Memory B cell (primary cell): ENCODE data around the gene GNG2.

Source experiments
- ATAC-seq: fragments of 150-1000 bp; cut with Tn5 transposase; 2 replicates; pipeline ENCODE4 v1.10.0; 2021; ENCODE audit warnings: low read depth, mild to moderate bottlenecking, moderate library complexity
- DNase-seq, 2 donors: peaks; one replicate each; pipeline ENCODE4 v3.0.0; 2022; ENCODE audit warnings: low spot score in 2 of 2
- H3K27ac Mint-ChIP-seq: one replicate; pipeline ENCODE4 v1.8.0; 2022; ENCODE audit warnings: mild to moderate bottlenecking, moderate library complexity, mixed read lengths
- H3K27me3 Mint-ChIP-seq: one replicate; pipeline ENCODE4 v1.8.0; 2022; ENCODE audit warnings: mixed read lengths
- H3K36me3 Mint-ChIP-seq: one replicate; pipeline ENCODE4 v1.8.0; 2022; ENCODE audit warnings: mild to moderate bottlenecking, mixed read lengths
- H3K4me1 Mint-ChIP-seq: one replicate; pipeline ENCODE4 v1.8.0; 2022; ENCODE audit warnings: mixed read lengths
- H3K4me3 Mint-ChIP-seq: one replicate; pipeline ENCODE4 v1.8.0; 2022; ENCODE audit warnings: mild to moderate bottlenecking, moderate library complexity, mixed read lengths
- H3K9me3 Mint-ChIP-seq: one replicate; pipeline ENCODE4 v1.8.0; 2022; ENCODE audit warnings: mixed read lengths

The GNG2 gene

DNA sequence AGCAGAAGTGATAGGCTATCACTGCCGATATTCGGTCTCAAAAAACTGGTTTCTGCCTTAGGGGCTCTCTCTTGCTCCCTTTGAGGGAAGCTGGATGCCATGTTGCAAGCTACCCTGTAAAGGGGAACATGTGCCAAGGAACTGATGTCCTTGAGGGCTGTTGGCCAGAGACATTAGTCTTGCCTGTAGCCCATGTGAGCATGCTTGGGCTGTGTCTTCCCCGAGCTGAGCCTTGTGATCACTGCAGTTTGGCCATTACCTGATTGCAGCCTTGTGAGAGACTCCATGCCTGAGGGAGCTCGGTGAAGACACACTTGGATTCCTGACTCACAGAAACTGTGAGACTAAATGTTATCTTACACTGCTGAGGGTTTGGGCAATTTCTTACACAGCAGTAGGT lies 147.7 kb downstream of the GNG2 start:
- DNase-seq: no peak
- no peaks in the 10 kb centered on the region for H3K4me1 Mint-ChIP-seq
- H3K36me3 Mint-ChIP-seq: peaks cover 42% of the 10 kb centered on the region
- H3K9me3 Mint-ChIP-seq: no peaks in the 10 kb centered on the region
- ATAC-seq: no peak
- H3K27ac Mint-ChIP-seq: no peak overlapping the region
- H3K27me3 Mint-ChIP-seq: no peaks in the 10 kb centered on the region
- no peak overlapping the region for H3K4me3 Mint-ChIP-seq

DNA sequence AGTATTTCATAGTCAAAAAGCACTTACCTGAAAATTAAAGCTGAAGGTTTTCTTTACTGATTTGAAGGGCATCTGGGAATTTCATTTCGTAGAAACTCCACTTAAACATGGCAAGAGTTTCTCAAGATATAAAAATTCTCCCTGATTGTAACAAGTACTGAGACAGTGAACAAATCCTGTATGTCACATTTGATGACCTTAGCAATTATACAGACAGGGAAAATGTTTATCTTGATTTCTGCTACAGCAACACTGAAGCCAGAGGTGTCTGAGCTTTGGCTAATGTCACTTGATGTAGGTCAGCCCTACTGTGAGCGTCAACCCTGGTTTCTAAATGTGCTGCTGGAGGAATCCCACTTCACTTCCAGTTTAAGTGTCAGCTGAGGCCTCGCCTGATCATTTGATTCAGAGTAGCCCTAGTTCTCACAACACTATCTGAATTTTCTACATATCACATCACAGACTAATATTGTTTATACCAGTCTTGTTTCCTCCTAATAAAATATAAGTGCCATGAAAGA lies 149.8 kb downstream of the GNG2 start:
- no peak for ATAC-seq
- H3K36me3 Mint-ChIP-seq: peaks cover 36% of the 10 kb centered on the region
- H3K27ac Mint-ChIP-seq: no peak overlapping the region
- no peak for DNase-seq
- H3K4me3 Mint-ChIP-seq: no peak overlapping the region
- no peaks in the 10 kb centered on the region for H3K9me3 Mint-ChIP-seq
- H3K27me3 Mint-ChIP-seq: no peaks in the 10 kb centered on the region
- no peaks in the 10 kb centered on the region for H3K4me1 Mint-ChIP-seq

DNA sequence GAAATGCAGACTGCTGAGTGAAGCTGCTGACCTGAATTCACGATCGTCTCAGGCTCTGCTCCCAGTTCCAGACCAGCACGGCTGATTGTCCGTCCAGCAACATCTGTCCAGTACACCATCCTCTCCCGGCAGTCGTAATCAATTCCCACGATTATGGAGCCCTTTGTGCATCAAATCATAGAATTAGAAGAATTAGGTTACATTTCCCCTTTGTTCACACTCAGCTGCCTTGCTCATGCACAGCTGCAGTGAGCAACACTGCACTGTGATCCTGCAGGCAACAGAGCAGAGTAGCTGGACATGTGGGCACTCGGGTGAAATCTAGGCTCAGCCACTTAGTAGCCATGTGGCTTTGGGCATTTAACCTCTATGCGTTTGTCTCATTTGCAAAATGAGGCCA lies 151.1 kb downstream of the GNG2 start:
- H3K9me3 Mint-ChIP-seq: no peaks in the 10 kb centered on the region
- H3K4me3 Mint-ChIP-seq: no peak overlapping the region
- H3K36me3 Mint-ChIP-seq: peaks cover 27% of the 10 kb centered on the region
- no peak overlapping the region for H3K27ac Mint-ChIP-seq
- peaks cover 3% of the 10 kb centered on the region for H3K27me3 Mint-ChIP-seq
- no peak for DNase-seq
- no peaks in the 10 kb centered on the region for H3K4me1 Mint-ChIP-seq
- ATAC-seq: no peak

DNA sequence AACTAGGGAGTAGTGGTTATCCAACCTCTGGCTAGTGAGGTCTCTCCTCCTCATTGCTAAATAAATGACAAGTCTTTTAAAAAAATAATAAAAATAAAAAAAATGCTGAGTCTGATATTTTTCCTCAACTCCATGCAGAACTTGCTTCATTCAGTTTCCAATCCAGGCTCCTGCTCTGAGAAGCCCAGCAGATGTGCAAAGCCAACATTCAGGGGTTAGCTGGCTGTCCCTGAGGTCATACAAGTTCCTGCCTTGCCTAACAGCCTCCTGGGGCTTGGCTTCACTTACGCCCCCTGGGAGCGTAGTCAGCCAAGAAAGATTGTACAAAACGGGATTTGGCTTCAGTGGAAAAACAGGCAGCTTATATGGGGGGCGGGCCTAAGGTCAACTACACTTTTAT lies 152.2 kb downstream of the GNG2 start:
- Mint-ChIP-seq H3K27me3 (peaks cover 5% of the 10 kb centered on the region), H3K36me3 (peaks cover 26% of the 10 kb centered on the region)

DNA sequence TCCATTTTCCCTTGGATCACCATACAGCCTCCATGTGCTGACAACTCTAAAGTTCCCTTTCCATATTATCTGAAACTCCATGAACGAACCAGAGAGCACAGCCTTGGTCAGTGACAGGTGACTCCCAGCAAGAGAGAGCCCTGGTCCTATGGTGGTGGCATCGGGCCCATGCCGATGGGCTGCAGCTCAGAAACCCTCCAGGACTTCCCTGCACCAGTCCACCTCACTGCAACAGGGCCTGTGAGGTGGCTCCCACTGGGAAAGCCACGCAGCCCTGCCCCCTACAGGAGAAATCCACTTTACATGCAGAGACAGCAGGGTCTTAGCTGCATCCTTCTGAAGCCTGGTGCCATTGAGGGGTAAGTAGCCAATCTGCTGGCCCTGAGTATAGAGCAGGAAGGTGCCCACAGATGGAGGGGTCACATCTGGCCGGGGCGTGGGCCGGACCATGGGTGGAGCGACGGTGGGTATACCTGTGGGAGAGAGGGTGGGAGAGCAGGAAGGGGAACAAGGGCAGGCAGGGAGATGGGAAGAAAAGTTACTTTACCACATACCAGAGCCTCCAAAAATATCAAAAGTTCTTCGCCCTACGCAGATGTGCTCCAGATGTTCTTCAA lies 153.7 kb downstream of the GNG2 start:
- Mint-ChIP-seq H3K27me3 (peaks cover 9% of the 10 kb centered on the region), H3K36me3 (peaks cover 16% of the 10 kb centered on the region), H3K27ac (peak overlapping the region; percentile 29)

More for the DNA sequence above, 152.2 kb downstream of the GNG2 start:
- no peak for DNase-seq
- no peaks in the 10 kb centered on the region for H3K9me3 Mint-ChIP-seq
- H3K27ac Mint-ChIP-seq: no peak overlapping the region
- no peaks in the 10 kb centered on the region for H3K4me1 Mint-ChIP-seq
- ATAC-seq: no peak
- H3K4me3 Mint-ChIP-seq: no peak overlapping the region

DNA sequence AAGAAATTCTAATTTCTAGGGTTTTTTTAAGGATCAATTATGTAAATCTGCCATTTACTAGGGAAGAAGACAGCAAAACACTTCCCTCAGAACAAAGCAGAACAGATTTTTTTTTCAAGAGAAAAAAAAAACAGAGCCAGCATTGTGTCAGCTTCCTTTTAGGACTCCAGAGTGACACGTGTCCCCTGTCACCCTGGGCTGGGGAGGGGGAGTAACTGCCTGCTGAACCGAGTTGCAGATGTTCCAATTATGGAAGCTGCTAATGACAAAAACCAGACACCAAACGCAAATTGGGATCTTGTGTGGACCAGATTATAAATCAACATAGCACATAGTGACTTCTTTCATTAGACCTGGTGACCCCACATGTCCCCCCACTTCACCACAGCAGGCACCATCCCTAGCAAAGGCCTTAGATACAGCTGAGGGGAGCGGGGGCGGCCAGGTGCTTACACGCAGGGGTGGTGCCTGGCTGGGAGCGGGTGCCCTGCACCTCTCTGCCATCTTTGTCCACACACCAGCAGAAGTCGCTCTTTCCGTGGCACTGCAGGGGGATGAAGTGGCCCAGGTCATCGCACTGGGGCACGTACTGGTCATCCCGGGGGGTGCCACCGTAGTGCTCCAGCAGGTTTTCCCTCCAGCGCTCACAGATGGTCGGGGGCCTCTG lies 154.3 kb downstream of the GNG2 start:
- H3K27ac Mint-ChIP-seq: peak overlapping the region; percentile 29
- no peaks in the 10 kb centered on the region for H3K9me3 Mint-ChIP-seq
- no peak for DNase-seq
- H3K4me3 Mint-ChIP-seq: no peak overlapping the region
- H3K4me1 Mint-ChIP-seq: no peaks in the 10 kb centered on the region
- no peak for ATAC-seq
- peaks cover 9% of the 10 kb centered on the region for H3K27me3 Mint-ChIP-seq
- peaks cover 11% of the 10 kb centered on the region for H3K36me3 Mint-ChIP-seq

More for the DNA sequence above, 153.7 kb downstream of the GNG2 start:
- no peak overlapping the region for H3K4me3 Mint-ChIP-seq
- no peaks in the 10 kb centered on the region for H3K4me1 Mint-ChIP-seq
- DNase-seq: no peak
- ATAC-seq: no peak
- no peaks in the 10 kb centered on the region for H3K9me3 Mint-ChIP-seq

DNA sequence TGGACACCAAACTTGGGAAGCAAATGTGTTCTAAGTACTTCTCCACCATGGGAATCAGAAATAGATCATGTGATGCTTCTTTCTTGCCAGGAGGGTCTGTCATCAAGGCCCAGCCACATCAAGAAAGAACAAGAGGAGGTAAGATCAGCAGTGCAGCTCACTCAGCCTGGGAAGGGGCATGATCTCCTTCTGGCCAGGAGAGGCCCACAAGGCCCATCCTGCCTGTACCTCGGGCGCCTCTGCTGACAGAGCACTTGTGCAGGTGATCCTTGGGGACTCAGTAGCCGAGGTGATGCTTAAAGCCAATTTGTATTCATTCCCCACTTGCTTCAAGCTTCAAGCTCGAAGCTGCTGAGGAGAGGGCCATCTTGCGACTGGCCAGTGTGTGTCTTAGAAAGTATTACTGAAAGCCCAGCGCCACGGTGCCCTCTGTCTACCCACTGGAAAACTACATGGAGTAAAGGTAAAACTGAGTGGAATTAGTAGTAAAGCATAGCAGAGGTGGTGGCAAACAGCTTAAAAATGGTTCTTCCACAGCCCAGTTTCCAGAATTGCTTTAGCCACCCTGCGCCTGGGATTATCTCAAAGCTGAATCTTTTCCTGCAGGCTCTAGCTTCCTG lies 155.1 kb downstream of the GNG2 start:
- ATAC-seq: no peak
- H3K27me3 Mint-ChIP-seq: peaks cover 10% of the 10 kb centered on the region
- H3K4me3 Mint-ChIP-seq: no peak overlapping the region
- H3K27ac Mint-ChIP-seq: no peak overlapping the region
- H3K4me1 Mint-ChIP-seq: no peaks in the 10 kb centered on the region
- no peaks in the 10 kb centered on the region for H3K9me3 Mint-ChIP-seq
- no peak for DNase-seq
- H3K36me3 Mint-ChIP-seq: peaks cover 8% of the 10 kb centered on the region

DNA sequence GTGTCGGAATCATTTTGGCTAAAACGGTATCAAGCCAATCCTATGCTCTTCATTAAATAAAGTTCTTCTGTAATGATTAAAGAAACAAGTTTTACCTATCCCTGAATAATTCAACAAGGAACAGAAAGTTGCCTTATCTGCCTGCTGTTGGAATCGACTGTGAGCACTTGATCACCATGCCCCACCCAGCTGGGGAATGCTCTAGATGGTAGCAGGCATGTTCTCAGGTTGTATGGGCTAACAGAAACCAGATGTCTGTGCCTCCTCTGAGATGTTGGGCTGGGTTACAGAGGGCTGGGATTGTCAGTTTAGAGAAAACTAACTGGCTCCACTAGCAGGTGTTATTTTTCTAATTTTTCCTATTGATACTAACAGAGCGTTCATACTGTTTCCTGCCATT lies 157.8 kb downstream of the GNG2 start:
- H3K4me3 Mint-ChIP-seq: no peak overlapping the region
- H3K27me3 Mint-ChIP-seq: peaks cover 10% of the 10 kb centered on the region
- DNase-seq (no peak), ATAC-seq (no peak)
- H3K36me3 Mint-ChIP-seq: no peaks in the 10 kb centered on the region
- H3K9me3 Mint-ChIP-seq: no peaks in the 10 kb centered on the region
- no peak overlapping the region for H3K27ac Mint-ChIP-seq
- no peaks in the 10 kb centered on the region for H3K4me1 Mint-ChIP-seq

DNA sequence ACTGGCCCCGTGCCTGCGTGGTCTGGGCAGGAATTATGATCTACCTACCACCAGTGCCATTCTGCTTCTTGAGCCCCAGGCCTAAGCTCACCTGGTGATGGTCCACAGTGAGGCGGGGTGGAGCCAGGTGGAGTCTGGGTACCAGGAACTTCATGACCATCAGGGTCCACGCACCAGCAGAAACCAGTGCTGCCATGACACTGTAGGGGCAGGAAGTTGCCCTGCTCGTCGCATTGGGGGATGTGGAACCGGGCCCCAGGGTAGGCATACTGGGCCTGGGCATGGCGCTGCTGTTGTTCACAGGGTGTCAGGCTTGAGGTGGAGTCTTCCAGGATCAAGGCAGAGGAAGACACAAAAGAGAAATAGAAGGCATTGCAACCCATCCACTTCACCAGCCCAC lies 158.6 kb downstream of the GNG2 start:
- no peak overlapping the region for H3K27ac Mint-ChIP-seq
- peaks cover 10% of the 10 kb centered on the region for H3K27me3 Mint-ChIP-seq
- no peaks in the 10 kb centered on the region for H3K36me3 Mint-ChIP-seq
- no peak for ATAC-seq
- no peaks in the 10 kb centered on the region for H3K9me3 Mint-ChIP-seq
- DNase-seq: no peak
- H3K4me1 Mint-ChIP-seq: no peaks in the 10 kb centered on the region
- no peak overlapping the region for H3K4me3 Mint-ChIP-seq
